Fibroblast of pulmonary artery (primary cell): Measurements from ENCODE around the gene PTPRN2.
"Not testable (repeated sequence)": the region's sequence is repeated elsewhere in the genome, so short reads cannot be mapped to it uniquely, and the experiment has no call there.

Experiments used
- DNase-seq: peaks from one replicate; pipeline ENCODE4 v3.0.0-alpha.2; 2010; ENCODE audit warnings: low read depth
- H3K4me3 ChIP-seq: replicated peaks from 2 replicates; pipeline ENCODE4 v1.5.1; 2011; ENCODE audit warnings: low read depth, mild to moderate bottlenecking, control low read depth, low read length, moderate library complexity
- TF ChIP-seq, protein P1 (sequence below): IDR thresholded peaks from 2 replicates; pipeline ENCODE4 v1.5.1; 2011; ENCODE audit warnings: mild to moderate bottlenecking, control low read depth, low read length, inconsistent platforms; ENCODE audit errors: missing control alignments

Gene PTPRN2

DNA sequence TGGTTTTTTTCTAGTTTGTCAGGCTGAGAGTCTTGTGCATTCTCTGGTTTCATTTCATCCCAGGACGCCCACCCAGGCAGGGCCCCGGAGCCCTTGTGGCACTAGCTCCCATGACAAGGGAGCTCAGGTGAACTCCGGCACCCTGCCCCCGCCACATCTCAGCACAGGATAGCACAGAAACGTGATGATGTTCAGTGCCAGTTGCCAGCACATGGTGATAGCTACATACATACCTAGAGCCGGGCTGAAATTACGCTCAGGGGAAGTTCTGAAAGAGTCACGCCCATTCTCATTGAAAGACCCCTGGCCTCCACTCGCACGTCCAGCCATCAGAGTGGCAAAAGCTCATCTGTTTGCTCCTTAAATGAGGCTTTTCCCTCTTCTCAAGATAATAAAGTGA, 273.7 kb downstream of the PTPRN2 start:
- H3K4me3 ChIP-seq, result no peak overlapping the region
- TF ChIP-seq, protein P1, sequence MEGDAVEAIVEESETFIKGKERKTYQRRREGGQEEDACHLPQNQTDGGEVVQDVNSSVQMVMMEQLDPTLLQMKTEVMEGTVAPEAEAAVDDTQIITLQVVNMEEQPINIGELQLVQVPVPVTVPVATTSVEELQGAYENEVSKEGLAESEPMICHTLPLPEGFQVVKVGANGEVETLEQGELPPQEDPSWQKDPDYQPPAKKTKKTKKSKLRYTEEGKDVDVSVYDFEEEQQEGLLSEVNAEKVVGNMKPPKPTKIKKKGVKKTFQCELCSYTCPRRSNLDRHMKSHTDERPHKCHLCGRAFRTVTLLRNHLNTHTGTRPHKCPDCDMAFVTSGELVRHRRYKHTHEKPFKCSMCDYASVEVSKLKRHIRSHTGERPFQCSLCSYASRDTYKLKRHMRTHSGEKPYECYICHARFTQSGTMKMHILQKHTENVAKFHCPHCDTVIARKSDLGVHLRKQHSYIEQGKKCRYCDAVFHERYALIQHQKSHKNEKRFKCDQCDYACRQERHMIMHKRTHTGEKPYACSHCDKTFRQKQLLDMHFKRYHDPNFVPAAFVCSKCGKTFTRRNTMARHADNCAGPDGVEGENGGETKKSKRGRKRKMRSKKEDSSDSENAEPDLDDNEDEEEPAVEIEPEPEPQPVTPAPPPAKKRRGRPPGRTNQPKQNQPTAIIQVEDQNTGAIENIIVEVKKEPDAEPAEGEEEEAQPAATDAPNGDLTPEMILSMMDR, result no peak
- no peak for DNase-seq

GRCh38 chr7:158312789-158313188, 274.8 kb downstream of the PTPRN2 start:
- no peak for DNase-seq
- H3K4me3 ChIP-seq, result no peak overlapping the region
- TF ChIP-seq, protein P1, result no peak

DNA sequence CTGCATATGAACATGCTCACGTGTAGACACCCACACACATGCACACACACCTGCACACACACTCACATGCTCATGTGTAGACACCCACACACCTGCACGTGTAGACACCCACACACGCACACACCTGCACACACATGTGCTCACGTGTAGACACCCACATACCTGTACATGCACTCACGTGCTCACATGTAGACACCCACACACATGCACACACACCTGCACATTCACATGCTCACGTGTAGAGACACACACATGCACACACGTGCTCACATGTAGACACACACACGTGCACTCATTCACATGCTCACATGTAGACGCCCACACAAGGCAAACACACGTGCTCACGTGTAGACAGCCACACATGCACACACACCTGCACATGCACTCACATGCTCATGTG, 275.8 kb downstream of the PTPRN2 start:
- H3K4me3 ChIP-seq, result no peak overlapping the region
- TF ChIP-seq, protein P1, result no peak
- DNase-seq, result no peak

DNA sequence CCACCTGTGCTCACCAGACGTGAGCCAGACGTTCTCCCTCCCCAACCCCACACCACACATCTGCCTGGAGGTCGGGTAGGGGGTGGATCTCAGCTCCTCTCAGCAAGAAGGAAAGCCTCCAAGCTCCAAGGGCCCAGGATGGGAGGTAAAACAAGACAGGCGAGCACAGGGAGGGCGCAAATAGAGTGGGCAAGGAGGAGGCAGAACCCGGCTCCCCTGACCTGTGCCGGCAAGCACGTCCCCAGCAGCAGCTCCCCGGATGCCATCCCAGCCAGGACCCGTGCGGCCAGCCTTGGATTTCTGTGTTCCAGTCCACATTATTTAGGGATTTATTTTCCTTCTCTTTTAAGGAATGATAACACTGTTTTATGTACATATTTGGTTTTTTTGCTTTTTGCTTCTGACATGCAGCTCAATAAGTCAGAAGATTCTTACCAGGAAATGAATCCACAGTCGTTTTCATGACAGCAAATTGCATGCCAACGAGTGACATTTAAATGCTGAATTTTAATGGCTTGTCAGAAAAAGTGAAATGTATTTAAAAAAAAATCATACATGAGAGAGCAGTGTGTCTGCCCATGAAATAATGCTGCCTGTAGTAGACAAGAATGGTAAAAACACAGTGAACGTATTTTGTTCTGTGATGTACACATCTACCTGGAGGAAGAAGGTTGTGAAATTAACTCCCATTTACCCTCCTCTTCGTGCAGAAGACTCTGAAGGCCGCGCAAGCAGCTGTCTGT, 276.5 kb downstream of the PTPRN2 start:
- TF ChIP-seq, protein P1, result no peak
- no peak overlapping the region for H3K4me3 ChIP-seq
- DNase-seq, result no peak

DNA sequence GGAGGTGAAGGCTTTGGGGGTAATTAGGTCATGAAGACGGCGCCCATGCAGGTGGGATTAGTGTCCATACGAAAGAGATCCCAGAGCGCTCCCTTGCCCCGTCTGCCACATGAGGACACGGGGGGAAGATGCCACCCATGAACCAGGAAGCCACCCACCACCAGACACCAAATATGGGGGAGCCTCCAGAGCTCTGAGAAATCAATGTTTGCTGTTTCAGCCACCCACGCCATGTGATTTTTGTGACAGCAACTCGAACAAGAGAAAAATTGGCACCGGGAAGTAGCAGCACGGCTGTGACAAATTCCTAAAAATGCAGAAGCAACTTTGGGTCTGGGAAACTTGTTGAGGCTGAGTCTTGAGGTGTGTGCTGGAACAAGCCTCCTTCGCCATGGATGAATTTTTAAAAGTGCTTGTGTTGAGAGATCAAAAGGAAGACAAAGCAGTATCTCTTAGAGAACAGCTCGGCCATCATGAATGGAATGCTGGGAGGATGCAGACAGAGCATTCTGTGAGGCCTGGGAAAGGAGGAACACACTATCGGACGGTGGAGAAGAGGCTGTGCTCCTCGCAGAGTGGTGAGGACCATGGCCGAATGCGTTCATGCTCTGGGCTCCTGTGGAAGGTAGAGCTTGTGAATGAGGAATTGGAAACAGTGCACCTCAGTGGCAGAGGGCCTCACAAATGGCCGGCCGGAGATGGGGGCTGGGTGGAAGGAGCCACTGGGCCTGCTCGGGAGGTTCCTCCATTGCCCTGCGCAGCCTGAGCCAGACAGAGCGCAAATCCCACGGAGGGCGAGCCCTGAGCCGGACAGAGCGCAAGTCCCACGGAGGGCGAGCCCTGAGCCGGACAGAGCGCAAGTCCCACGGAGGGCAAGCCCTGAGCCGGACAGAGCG, 277.5 kb downstream of the PTPRN2 start:
- no peak overlapping the region for H3K4me3 ChIP-seq
- TF ChIP-seq, protein P1, result no peak
- DNase-seq, result no peak

DNA sequence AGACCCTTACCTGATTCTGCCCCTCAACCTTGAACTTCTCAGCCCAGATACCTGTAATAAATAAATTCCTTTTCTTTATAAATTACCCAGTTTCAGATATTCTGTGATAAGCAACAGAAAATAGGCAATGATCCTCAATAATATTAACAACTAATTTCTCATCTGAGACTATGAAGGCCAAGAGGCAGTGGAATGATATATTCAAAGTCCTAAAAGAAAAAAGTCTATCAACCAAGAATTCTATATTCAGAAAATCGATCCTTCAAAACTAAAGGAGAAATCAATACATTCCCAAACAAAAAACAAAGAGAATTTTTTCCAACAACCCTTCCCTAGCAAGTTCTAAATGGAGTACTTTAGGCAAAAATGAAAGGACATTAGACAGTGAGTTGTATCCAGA, 279.6 kb downstream of the PTPRN2 start:
- H3K4me3 ChIP-seq, result no peak overlapping the region
- no peak for DNase-seq
- TF ChIP-seq, protein P1, result no peak

DNA sequence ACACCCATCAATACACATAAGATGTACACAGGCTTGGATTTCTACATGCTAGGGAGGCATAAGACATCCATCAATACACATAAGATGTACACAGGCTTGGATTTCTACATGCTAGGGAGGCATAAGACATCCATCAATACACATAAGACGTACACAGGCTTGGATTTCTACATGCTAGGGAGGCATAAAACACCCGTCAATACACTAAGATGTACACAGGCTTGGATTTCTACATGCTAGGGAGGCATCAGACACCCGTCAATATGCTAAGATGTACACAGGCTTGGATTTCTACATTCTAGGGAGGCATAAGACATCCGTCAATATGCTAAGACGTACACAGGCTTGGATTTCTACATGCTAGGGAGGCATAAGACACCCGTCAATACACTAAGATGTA, 283.6 kb downstream of the PTPRN2 start:
- DNase-seq, H3K4me3 ChIP-seq: not testable (repeated sequence)
